GM06990 (cell line): ENCODE data around the gene TMEM185A.
"Not testable (repeated sequence)": the region's sequence is repeated elsewhere in the genome, so short reads cannot be mapped to it uniquely, and the experiment has no call there.

Experiments used
- DNase-seq: peaks from one replicate; pipeline ENCODE4 v3.0.0-alpha.2; 2011; ENCODE audit not compliant: insufficient read length; ENCODE audit errors: extremely low read depth
- H3K27me3 ChIP-seq: replicated peaks from 2 replicates; pipeline ENCODE4 v1.6.0; 2011; ENCODE audit warnings: low read length; ENCODE audit not compliant: control insufficient read depth, insufficient read depth
- H3K36me3 ChIP-seq: 2 replicates; pipeline ENCODE4 v1.5.1; 2011; ENCODE audit warnings: low read length; ENCODE audit not compliant: control insufficient read depth, insufficient read depth
- H3K4me3 ChIP-seq: replicated peaks from 2 replicates; pipeline ENCODE4 v1.5.1; 2011; ENCODE audit warnings: low read depth, mild to moderate bottlenecking, control low read depth, low read length
- TF ChIP-seq, protein P1 (sequence below): IDR thresholded peaks from 2 replicates; pipeline ENCODE4 v1.5.1; 2011; ENCODE audit warnings: low read length, control low read depth, mild to moderate bottlenecking, inconsistent platforms; ENCODE audit not compliant: insufficient read depth, poor library complexity, severe bottlenecking

TMEM185A gene

DNA sequence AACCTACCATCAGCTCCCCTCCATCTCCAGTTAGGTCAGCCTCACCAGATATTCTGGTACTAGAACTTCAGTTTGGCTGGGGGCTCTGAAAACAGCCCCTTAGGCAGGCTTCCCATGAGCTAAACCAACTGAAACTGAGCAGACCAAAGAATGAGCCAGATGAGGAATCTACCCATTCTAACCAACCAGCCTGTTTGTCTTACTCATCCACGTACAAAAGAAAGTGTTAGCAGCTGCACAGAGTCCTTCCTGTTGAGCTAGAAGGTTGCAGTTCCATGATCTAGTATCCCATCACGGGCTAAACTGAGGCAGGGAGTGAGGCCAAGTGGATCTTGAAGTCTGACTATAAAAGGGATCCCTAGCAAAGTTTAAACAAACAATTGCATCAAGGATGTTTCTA is 61.8 kb downstream of the TMEM185A start:
- TF ChIP-seq, protein P1, sequence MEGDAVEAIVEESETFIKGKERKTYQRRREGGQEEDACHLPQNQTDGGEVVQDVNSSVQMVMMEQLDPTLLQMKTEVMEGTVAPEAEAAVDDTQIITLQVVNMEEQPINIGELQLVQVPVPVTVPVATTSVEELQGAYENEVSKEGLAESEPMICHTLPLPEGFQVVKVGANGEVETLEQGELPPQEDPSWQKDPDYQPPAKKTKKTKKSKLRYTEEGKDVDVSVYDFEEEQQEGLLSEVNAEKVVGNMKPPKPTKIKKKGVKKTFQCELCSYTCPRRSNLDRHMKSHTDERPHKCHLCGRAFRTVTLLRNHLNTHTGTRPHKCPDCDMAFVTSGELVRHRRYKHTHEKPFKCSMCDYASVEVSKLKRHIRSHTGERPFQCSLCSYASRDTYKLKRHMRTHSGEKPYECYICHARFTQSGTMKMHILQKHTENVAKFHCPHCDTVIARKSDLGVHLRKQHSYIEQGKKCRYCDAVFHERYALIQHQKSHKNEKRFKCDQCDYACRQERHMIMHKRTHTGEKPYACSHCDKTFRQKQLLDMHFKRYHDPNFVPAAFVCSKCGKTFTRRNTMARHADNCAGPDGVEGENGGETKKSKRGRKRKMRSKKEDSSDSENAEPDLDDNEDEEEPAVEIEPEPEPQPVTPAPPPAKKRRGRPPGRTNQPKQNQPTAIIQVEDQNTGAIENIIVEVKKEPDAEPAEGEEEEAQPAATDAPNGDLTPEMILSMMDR, result no peak
- no peak for DNase-seq
- Histone ChIP-seq H3K4me3 (no peak overlapping the region), H3K36me3 (no peaks in the 10 kb centered on the region), H3K27me3 (no peaks in the 10 kb centered on the region)

DNA sequence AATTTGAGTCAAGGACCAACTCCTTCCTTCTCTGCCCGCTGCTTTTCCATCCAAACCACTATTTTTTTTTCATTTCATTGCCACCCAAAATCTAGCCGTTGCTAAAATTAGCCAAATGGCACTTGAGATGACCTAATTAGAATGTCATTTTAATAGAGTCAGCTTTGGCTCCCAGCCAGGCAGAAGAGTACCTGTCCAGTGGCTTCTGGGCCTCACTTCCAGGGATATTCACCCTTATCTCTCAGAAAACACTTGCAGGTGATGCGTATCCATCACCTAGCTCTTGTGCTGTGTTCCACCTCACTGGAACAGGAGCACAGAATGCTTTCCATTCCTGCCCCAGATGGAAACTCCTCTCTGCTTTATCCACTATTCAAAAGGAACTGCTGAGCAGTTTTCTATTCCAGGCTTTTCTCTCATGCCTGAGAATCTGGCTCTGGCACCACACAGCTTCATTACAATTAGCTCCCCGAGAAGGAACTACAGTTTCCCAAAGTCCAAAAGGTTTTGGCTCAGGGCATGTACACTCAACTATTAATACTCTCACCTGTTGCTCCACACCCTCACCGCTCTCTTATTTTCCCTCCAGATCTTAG is 62.8 kb downstream of the TMEM185A start:
- no peak overlapping the region for H3K4me3 ChIP-seq
- no peak for DNase-seq
- H3K27me3 ChIP-seq, result no peaks in the 10 kb centered on the region
- TF ChIP-seq, protein P1, result no peak
- no peaks in the 10 kb centered on the region for H3K36me3 ChIP-seq

DNA sequence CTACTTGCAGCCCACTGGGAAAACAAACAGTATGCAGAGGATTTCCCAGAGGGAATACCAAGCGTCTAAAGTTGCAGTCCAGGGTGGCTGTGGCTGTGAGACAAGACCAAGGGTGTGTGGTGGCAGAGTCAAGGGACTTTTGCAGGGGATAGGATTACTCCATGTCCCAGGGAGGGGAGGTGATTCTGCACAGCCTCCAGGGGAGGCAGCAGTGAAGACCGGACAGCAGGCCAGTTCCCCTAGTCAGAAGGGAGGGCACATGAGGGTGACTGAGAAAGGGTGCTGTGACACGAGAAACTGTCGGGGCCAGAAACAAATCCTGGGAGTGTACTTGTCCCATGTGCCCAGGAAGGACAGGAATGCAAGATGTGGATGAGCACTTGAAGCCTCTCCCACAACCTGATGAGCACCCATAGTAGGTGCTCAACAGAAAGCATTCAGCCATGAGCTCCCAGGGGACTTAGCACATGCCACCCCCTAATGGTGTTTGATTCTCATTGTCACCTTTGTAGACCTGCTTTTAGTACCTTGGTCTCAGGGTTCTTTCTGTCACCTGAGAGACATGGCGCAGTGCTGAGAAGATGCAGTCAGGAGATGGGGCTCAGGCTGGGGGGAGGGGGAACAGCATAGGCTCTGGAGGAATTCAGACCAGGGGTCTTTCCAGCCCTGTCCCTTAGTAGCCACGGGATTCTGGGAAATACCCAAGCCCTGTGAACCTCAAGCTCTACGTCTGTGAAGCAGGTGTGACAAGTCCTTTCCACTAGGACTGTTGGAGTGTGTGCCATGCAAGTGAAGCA is 63.8 kb downstream of the TMEM185A start:
- DNase-seq, result no peak
- Histone ChIP-seq H3K36me3 (no peaks in the 10 kb centered on the region), H3K4me3 (no peak overlapping the region), H3K27me3 (no peaks in the 10 kb centered on the region)
- TF ChIP-seq, protein P1, result no peak

DNA sequence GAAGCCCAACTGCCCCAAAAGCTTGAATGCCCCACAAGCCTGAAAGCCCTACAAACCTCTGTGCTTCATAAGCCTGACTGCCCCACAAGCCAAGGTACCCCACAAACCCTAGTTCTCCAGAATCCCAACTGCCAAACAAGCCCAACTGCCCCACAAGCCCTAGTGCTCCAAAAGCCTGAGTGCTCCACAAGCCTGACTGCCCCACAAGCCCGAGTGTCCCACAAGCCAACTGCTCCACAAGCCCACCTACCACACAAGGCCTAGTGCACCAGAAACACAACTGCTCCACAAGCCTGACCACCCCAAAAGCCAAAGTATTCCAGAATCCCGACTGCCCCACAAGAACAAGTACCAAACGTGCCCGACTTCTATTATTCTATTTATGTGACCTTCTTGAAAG is 68.2 kb downstream of the TMEM185A start:
- H3K27me3 ChIP-seq, result no peaks in the 10 kb centered on the region
- no peak overlapping the region for H3K4me3 ChIP-seq
- no peaks in the 10 kb centered on the region for H3K36me3 ChIP-seq
- TF ChIP-seq, protein P1, result no peak
- no peak for DNase-seq

DNA sequence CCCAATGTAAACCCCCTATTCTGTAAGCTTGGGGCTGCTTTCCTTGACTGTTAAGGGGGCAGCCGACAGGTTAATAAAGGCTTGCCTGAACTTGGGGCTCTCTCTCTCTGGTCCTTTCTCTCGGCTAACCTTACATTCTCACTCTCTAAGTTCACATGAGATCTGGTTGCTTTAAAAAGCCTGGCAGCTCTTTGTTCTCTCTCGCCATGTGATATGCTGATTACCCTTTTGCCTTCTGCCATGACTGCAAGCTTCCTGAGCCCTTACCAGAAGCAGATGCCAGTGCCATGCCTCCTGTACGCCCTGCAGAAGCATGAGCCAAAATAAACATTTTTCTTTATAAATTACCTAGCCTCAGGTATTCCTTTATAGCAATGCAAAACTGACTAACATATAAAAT is 76.3 kb downstream of the TMEM185A start:
- H3K27me3 ChIP-seq, DNase-seq, H3K4me3 ChIP-seq, H3K36me3 ChIP-seq: not testable (repeated sequence)

DNA sequence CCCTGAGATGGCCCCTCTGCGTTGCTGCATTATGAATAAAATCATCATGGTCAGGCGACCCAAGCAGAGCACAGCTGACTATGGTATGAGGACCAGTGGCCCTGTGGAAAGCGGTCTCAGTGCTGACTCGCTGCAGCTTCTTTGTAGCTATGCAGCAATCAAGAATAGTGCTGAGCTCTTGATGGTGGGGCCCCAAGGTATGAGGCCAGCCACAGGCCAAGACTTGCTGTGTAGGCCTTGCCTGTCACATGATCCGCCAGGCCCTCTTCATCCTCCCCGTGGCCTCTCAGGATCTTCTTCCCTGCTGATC is 79.7 kb downstream of the TMEM185A start:
- not testable (repeated sequence) for H3K36me3 ChIP-seq, DNase-seq, H3K27me3 ChIP-seq, H3K4me3 ChIP-seq

DNA sequence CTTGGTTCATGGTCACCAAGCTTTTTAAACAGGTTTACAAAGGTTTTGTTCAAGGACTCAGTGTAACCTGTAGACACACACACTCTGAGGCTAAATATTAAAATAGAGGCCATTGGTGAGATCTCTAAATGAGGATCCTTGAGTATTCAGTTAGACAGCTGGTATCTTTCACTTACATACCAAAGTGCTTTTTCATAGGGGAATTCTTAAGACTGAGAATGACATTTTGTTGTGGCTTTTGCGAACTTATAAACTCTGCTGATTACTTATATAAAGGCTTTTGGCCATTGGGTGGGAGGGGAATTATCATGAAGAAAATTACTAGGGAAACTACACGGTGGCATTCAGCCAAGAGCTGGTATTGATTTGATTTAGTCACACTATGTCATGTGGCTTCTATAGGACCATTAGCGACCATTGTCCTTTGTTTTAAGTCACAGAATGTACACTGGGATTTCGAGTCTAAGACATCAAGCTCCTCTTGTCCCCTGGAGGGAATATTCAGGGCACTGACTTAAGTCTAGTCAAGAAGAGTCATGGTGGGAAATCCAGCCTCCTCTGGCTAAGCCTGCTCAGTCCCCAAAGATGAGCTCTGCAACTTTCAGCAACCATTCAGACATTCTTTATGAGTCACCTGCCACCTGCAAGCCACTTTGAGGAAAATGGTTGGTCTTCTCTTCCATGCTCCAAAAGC is 80.2 kb downstream of the TMEM185A start:
- not testable (repeated sequence) for DNase-seq, H3K36me3 ChIP-seq, H3K4me3 ChIP-seq, H3K27me3 ChIP-seq

DNA sequence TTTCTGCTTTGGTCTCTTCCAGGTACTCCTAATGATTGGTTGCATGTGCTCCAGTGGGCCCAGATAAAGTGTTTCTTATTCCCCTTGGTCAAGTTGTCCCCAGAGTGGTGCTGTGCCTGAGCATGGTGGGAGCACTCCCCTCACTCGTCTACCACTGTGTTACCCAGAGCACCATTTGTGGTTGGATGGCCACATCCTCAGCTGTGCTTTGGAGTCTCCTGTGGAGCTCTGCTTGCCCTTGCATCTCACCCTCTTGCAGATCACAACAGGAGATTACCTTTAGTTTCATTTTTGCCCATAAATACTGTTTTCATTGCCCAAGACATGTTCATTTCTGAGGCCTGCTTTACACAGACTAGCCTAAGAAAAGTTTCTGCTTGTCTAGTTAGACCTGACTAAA is 81.1 kb downstream of the TMEM185A start:
- DNase-seq, H3K4me3 ChIP-seq, H3K27me3 ChIP-seq, H3K36me3 ChIP-seq: not testable (repeated sequence)

DNA sequence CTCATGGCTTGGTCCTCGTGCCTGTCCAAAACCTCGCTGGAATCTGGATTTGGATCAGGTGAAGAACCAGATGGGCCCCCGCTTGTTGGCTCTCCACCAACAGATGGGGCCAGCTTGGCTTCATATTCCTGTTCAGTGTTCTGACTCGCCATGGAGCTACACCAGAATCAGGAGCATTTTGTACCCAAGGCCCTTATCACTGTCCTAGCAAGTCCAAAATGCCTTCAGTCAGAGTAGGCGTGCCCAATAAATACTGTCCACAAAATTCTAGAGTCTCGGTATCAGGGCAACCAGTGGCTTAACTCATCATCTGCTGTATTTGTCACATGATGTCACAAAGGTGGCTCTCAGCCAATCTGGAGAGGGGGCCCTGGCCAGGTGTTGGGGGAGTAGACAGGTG is 81.9 kb downstream of the TMEM185A start, which contains the start of gene HSFX3:
Gene HSFX3, minus strand, starts transcription at position 224 of the 400 bp plus-strand sequence. Its CDS starts 72 bp downstream, at position 152.
- not testable (repeated sequence) for DNase-seq, H3K36me3 ChIP-seq, H3K27me3 ChIP-seq, H3K4me3 ChIP-seq

DNA sequence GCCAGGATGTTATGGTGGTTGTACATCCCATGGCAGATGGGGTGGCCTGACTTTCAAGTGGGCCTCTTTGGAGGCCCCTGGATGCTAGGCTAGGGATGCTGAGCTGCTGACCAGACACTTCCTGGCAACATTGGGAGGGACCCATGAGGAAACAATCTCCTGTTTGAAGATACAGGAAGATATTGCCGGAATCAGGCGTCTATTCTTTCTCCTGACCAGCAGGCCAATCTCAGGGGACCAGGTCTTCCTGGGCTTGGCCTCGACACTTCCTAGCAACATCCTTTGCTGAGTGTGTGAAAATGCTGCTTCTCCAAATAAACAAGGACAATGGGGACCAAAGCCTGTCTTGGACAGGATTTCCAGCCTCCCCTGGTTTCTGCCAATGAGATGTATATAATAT is 83.8 kb downstream of the TMEM185A start:
- H3K27me3 ChIP-seq, DNase-seq, H3K4me3 ChIP-seq, H3K36me3 ChIP-seq: not testable (repeated sequence)
